HG02981 (cell line): ENCODE data around the gene PKP1.

Experiments used
- ATAC-seq: cut with Tn5 transposase; IDR thresholded peaks from one replicate; pipeline ENCODE4 v1.9.1; 2021; ENCODE audit warnings: mild to moderate bottlenecking, moderate library complexity; ENCODE audit not compliant: unreplicated experiment

The PKP1 gene

GRCh38 chr1:201304126-201304525, 20.8 kb downstream of the PKP1 start:
- ATAC-seq: no peak

- ATAC-seq: no peak
Observed at GRCh38 chr1:201305815-201306214, 22.5 kb downstream of the PKP1 start.

- ATAC-seq: no peak
Observed at GRCh38 chr1:201307231-201307630, 23.9 kb downstream of the PKP1 start.

- no peak for ATAC-seq
Observed at GRCh38 chr1:201307760-201308499, 24.6 kb downstream of the PKP1 start.

DNA sequence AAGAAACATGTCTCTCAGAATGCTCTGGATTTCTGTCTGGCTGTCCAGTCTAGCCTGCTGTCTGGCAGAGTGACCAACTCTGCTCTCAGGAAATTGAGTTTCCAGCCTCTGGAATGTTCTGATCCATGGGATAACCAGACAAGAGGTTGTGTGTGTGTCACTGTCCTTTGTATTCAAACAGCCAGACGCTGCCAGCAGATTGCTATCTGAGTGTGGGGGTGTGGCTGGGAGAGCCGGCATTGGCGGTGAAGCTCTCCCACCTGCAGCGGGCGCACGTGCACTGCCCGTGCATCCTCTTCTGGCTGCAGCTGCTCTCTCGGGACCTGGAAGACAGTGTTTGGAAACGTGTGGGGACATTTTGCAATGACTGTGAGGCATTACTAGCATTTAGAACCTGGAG, 26.1 kb downstream of the PKP1 start:
- ATAC-seq: no peak

DNA sequence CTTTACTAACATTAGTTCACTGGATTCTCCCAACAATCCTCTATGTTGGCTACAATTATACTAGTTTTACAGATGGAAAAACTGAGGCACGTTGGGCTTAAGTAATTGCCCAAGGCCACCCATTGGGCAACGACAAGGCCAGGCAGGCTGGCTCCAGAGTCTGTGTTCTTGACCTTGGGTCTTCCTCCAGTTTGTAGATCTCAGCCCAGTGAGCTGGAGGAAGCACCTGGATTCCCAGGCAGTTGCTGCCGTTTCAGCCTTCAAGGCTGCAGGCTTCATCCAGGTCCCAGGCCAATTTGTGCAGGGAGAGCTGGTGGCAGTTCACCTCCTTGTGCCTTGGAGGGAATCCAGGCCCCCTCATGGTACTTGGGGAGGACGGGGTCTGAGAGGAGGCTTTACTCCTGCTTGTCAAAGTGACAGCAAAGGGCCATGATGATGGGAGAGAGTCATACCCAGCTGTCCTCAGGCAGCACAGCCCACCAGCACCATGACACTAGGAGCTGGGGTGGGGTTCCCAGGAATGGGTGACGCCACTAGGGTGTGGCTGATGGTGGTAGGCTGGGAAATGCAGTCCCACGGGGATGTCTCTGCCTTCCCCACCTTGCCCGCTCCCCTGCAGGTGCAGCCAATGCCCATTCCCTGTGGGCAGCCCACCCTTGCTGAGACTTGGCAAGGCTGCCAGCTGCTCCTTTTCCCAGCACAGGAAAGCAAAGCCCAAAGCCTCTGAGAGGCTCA, 27.1 kb downstream of the PKP1 start:
- no peak for ATAC-seq

GRCh38 chr1:201310986-201311355, 27.7 kb downstream of the PKP1 start:
- ATAC-seq: no peak

DNA sequence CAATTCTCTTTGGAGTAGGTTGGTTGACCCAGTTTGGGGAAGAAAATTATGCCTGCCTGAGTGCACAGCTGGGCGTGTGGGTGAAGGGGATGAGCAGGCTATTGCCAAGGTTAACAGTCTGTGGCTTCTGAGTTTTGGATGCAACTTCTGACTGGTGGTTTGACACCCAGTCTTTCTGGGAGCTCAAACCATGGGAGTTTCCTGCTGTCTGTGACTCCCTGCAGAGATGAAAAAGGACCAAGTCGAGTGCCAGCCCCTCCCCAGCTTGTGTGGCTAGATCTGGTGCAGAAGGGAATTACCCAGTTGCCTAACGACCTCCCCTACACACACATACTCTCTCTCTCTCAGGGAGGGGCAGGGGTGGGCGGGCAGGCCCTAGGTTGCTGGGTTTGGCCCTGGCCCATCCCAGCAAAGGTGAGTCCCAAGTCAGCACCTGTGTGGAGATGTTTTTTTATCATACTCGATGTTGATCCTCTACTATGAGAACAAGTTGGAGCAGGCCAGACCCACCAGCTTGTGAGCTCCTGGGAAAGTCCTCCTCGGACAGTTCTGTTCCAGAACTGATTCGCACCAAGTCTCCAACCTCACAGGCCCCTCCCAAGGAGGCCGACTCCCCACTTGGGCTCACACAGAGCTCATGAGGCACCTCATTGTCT, 28.2 kb downstream of the PKP1 start:
- no peak for ATAC-seq

DNA sequence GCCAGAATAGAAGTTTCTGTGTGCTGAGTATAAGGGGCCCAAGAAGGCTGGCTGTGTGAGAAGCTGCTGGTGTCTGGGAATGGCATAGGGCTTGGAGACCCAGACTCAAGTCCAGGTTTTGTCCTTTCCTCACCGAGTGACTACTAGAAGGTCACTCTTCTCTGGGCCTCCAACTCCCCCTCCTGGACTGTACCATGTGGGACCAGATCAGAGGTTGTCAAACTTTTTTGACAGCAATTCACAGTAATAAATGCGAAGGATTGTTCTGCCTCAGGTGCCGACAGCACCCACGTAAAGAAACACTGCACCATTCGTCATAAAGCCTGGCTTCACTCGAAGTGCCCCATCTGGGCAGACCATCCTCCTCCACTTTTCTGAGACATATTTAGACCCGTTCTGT, 29.0 kb downstream of the PKP1 start:
- ATAC-seq: no peak

DNA sequence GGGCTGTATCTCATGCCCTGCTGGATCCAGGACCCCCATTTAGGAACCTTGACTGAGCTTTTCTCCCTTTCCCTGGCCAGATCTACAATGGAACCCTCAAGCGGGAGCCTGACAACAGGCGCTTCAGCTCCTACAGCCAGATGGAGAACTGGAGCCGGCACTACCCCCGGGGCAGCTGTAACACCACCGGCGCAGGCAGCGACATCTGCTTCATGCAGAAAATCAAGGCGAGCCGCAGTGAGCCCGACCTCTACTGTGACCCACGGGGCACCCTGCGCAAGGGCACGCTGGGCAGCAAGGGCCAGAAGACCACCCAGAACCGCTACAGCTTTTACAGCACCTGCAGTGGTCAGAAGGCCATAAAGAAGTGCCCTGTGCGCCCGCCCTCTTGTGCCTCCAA, 29.8 kb downstream of the PKP1 start:
- no peak for ATAC-seq

DNA sequence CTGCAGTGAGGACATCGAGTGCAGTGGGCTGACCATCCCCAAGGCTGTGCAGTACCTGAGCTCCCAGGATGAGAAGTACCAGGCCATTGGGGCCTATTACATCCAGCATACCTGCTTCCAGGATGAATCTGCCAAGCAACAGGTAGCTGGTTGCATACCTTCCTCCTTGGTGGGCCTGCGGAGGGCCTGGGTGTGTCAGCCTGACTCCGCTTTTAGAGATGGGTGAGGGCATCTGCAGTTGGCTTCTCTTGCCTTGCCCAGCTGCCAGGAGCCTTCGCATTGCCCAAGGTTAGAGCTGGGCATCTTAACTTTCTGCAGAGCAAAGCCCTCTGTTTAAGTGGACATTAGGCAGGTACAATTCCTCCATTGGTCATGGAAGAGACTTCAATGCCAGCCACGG, 33.2 kb downstream of the PKP1 start:
- ATAC-seq: no peak

GRCh38 chr1:201317551-201317950, 34.2 kb downstream of the PKP1 start:
- ATAC-seq: no peak

GRCh38 chr1:201318504-201319340, 35.4 kb downstream of the PKP1 start:
- ATAC-seq: no peak

DNA sequence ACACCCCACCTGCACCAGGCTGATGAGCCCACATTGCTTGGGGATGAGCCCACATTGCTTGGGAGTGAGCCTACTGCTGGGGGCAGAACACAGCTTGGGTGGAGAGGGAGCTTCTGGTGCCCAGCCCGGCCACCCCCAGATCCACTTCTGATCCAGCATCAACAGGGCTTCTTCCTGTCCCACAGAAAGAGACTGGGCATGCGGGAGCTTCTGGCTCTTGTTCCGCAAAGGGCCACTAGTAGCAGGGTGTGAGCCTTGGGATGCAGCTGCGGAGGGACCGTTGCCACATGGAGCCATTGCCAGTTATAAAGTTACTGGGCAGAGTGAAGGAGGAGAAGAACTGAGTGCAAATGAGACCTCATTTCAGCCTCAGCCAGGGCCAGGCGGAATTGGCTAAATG, 36.3 kb downstream of the PKP1 start:
- ATAC-seq: no peak

GRCh38 chr1:201320168-201320788, 37.0 kb downstream of the PKP1 start:
- no peak for ATAC-seq

DNA sequence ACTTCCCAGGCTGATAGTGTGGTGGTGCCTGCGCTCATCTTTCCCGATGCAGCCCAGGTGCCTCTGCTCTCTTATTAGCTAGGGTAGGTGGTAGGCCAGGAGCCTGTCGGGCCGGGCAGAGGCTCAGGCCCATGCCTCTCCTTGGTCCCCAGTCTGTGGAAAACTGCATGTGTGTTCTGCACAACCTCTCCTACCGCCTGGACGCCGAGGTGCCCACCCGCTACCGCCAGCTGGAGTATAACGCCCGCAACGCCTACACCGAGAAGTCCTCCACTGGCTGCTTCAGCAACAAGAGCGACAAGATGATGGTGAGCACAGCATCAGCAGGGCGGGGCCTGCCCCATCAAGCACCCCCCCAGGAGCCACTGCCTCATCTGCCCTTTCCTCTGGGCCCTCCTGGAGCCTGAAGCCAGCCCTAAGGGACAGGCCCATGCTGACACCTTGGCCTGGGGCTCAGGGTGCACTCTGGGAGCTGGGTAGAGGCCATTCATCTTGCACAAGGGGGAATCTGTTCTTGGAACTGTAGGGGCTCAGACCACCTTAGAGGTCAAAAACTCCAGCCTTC, 38.6 kb downstream of the PKP1 start:
- ATAC-seq: no peak

GRCh38 chr1:201322653-201323510, 39.6 kb downstream of the PKP1 start:
- ATAC-seq: no peak

DNA sequence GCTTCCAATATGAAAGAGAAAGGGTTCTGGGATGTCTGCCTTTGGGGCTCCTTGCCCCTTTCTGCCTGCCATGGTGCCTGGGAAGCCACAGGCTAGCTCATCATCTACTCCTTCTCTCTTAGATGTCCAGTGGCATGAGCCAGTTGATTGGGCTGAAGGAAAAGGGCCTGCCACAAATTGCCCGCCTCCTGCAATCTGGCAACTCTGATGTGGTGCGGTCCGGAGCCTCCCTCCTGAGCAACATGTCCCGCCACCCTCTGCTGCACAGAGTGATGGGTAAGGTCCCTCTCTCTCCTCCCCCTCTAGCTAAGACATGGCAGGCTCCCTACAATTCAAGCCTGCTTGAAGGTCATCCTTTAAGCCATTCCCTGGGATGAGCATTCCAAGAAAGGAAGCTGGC, 41.0 kb downstream of the PKP1 start:
- no peak for ATAC-seq

- ATAC-seq: no peak
Observed at GRCh38 chr1:201324821-201325677, 41.7 kb downstream of the PKP1 start.
